Upper lobe of right lung (tissue), 1 donor: ENCODE data around the gene RASSF5. TPM values are rescaled to one million over a fixed set of nuclear protein-coding genes. Genes with fewer than 3 reads are reported as not detected.

Source experiments
- ATAC-seq: fragments of 200-7000 bp; cut with Tn5 transposase; one replicate; pipeline ENCODE4 v1.9.1; 2020; ENCODE audit warnings: mild to moderate bottlenecking, moderate library complexity
- DNase-seq: peaks from one replicate; pipeline ENCODE4 v3.0.0-alpha.2; 2020
- H3K27ac ChIP-seq: fragments of 200-600 bp; one replicate; pipeline ENCODE4 v1.8.0; 2022
- H3K27me3 ChIP-seq: fragments of 200-600 bp; one replicate; pipeline ENCODE4 v1.8.0; 2022; ENCODE audit warnings: mild to moderate bottlenecking
- H3K36me3 ChIP-seq: fragments of 200-600 bp; one replicate; pipeline ENCODE4 v1.8.0; 2022
- H3K4me1 ChIP-seq: fragments of 200-600 bp; one replicate; pipeline ENCODE4 v1.8.0; 2022
- H3K4me3 ChIP-seq: fragments of 200-600 bp; one replicate; pipeline ENCODE4 v1.8.0; 2022; ENCODE audit warnings: mild to moderate bottlenecking
- H3K9me3 ChIP-seq: fragments of 200-600 bp; one replicate; pipeline ENCODE4 v1.8.0; 2022
- intact Hi-C: fragments of 100-400 bp; cut with DNase I; formaldehyde crosslinking; loops from one replicate; pipeline ENCODE4 v1.11.0; 2022
- total RNA-seq: library from RNA; stranded (reverse); fragmentation: NEBNext Ultra II Directional; extraction: Animal tissue kit (Norgen Biotek cat#: 25700); gene quantifications from one replicate; pipeline ENCODE4 v1.2.1, GENCODE V29; 2021
- TF ChIP-seq, protein P1 (sequence below): fragments of 200-600 bp; IDR thresholded peaks from one replicate; pipeline ENCODE4 v1.8.0; 2022; ENCODE audit warnings: antibody characterized with exemption
- donor health status: DM: no; HTN: yes; CAD: no; lungs with severe emphysema.

The RASSF5 gene
- total RNA-seq, 1 donor from 2014 or later = 37.6 TPM

DNA sequence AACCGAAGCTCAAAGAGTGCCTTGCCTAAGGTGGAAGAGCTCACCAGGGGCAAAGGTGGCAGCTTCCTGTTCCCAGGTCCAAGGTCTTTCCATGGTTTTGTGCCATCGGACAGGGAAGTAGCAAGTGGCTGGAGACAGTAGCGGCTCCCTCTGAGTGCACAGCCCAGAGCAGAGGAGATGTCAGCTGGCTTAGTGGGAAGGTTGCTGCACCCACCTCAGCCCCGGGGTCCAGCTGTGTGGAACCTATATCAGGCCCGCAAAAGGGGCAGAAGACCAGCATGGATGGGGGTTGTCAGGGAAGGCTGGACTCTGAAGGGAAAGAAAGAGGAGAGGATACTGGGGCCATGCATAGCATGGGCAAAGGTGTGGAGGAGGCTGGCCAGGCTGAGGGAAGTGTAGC, 30.2 kb upstream of the RASSF5 start:
- Histone ChIP-seq H3K36me3 (peaks cover 26% of the 10 kb centered on the region), H3K4me1 (peaks cover 9% of the 10 kb centered on the region), H3K27ac (no peak overlapping the region), H3K27me3 (no peaks in the 10 kb centered on the region), H3K4me3 (no peak overlapping the region), H3K9me3 (no peaks in the 10 kb centered on the region)
- intact Hi-C loops = no loop called here
- TF ChIP-seq, protein P1, sequence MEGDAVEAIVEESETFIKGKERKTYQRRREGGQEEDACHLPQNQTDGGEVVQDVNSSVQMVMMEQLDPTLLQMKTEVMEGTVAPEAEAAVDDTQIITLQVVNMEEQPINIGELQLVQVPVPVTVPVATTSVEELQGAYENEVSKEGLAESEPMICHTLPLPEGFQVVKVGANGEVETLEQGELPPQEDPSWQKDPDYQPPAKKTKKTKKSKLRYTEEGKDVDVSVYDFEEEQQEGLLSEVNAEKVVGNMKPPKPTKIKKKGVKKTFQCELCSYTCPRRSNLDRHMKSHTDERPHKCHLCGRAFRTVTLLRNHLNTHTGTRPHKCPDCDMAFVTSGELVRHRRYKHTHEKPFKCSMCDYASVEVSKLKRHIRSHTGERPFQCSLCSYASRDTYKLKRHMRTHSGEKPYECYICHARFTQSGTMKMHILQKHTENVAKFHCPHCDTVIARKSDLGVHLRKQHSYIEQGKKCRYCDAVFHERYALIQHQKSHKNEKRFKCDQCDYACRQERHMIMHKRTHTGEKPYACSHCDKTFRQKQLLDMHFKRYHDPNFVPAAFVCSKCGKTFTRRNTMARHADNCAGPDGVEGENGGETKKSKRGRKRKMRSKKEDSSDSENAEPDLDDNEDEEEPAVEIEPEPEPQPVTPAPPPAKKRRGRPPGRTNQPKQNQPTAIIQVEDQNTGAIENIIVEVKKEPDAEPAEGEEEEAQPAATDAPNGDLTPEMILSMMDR = no peak
- no peak for ATAC-seq
- DNase-seq = no peak

DNA sequence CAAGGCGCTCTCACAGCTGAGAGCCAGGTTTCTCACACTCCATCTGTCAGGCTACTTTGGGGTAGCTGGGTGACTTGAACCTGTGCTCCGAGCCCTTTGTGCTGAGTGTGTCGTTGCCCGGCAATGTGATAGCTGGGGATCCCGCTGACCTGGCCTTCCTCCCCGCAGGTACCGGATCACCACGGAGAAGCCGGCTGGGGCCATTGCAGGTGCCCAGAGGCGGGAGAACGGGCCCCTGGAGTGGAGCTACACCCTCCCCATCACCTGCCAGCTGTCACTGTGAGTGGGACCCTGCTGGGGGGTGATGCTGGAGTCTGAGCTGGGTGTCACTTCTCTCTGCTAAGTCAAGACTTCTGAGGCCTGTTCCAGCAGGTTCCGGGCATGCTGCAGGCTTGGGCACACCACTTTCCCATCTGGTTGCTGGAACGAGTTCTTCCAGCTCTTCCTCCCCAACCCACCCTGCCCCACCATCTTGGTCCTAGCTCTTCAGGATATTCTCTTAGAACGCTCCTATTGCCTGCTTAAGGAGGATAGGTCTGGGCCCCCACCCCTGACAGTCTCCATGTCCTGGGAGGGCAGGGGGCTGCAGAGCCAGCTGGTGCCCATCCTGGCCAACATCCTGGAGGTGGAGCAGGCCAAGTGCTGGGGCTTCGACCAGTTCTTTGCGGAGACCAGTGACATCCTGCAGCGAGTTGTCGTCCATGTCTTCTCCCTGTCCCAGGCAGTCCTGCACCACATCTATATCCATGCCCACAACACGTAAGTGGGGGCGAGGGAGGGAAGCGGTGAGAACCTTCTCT, 29.6 kb upstream of the RASSF5 start:
- intact Hi-C loops = no loop called here
- H3K27me3 ChIP-seq = no peaks in the 10 kb centered on the region
- peaks cover 26% of the 10 kb centered on the region for H3K36me3 ChIP-seq
- no peaks in the 10 kb centered on the region for H3K9me3 ChIP-seq
- no peak overlapping the region for H3K27ac ChIP-seq
- ATAC-seq = no peak
- TF ChIP-seq, protein P1 = no peak
- no peak overlapping the region for H3K4me3 ChIP-seq
- DNase-seq = no peak
- peaks cover 5% of the 10 kb centered on the region for H3K4me1 ChIP-seq

DNA sequence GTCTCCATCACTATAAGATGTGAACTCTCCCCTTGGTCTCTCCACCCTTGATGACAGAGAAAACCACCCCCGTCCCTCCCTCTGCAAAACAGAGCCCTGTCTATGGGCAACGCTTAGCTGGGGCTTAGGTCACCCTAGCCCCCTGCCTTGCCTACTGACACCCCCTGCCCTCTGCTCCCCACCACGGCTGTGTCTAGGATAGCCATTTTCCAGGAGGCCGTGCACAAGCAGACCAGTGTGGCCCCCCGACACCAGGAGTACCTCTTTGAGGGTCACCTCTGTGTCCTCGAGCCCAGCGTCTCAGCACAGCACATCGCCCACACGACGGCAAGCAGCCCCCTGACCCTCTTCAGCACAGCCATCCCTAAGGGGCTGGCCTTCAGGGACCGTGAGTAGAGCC, 28.6 kb upstream of the RASSF5 start:
- intact Hi-C loops = no loop called here
- no peaks in the 10 kb centered on the region for H3K9me3 ChIP-seq
- no peaks in the 10 kb centered on the region for H3K27me3 ChIP-seq
- no peaks in the 10 kb centered on the region for H3K4me1 ChIP-seq
- no peak overlapping the region for H3K27ac ChIP-seq
- H3K4me3 ChIP-seq = no peak overlapping the region
- no peak for ATAC-seq
- TF ChIP-seq, protein P1 = no peak
- no peak for DNase-seq
- peaks cover 26% of the 10 kb centered on the region for H3K36me3 ChIP-seq

DNA sequence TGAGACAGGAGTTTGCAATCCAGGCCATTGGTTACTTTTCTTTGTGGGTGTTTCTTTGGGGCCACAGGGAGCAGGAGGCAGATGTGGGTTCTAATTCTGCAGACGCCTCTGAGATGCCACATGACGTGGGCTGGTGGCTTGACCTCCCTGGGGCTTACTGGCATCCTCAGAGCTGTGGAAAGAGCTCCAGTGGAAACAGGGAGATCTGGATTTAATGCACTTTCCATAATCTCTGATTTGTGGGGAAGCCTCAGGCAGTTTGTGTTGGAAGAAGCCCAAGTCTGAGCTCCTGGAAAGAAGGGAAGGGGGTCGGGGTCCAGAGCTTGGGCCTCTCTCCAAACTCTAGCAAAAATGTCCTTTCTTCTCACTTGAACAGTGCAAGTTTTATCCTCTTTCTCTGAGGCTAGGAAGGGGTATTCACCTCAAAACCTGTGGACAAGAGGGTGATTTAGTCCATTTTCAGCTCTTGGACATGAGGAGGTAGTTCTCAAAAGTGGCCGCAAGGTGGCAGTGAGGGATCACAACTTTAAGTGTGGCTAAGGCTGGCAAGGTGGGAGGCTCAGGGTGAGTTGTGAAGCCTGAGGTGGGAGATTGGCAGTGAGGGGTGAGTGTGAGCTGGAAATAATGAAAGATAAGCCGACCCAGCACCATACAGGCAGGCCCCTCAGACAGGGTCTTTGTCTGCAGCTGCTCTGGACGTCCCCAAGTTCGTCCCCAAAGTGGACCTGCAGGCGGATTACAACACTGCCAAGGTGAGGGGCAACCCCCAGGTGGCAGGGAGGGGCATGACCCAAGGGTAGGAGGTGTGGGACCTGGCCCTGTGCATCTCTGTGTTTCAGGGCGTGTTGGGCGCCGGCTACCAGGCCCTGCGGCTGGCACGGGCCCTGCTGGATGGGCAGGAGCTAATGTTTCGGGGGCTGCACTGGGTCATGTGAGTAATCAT, 27.9 kb upstream of the RASSF5 start:
- no peaks in the 10 kb centered on the region for H3K9me3 ChIP-seq
- no peak overlapping the region for H3K27ac ChIP-seq
- DNase-seq = no peak
- no peak overlapping the region for H3K4me3 ChIP-seq
- H3K36me3 ChIP-seq = peaks cover 26% of the 10 kb centered on the region
- no peaks in the 10 kb centered on the region for H3K4me1 ChIP-seq
- TF ChIP-seq, protein P1 = peak; percentile 80
- ATAC-seq = peak; percentile 75
- intact Hi-C loops = no loop called here
- H3K27me3 ChIP-seq = no peaks in the 10 kb centered on the region

DNA sequence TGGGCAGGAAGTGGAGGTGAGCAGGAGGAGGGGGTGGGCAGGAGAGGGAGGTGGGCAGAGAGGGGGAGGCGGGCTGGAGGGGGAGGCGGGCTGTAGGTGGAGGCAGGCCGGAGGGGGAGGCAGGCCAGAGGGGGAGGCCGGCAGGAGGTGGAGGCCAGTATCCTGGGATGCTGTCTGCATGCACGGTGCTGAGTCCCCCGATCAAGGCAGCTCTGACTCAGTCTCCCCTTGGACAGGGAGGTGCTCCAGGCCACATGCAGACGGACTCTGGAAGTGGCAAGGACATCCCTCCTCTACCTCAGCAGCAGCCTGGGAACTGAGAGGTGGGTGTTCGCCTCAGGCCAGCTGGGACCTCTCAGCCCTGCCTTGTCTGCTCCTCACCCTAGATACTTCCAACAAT, 27.1 kb upstream of the RASSF5 start:
- H3K4me3 ChIP-seq = no peak overlapping the region
- H3K27me3 ChIP-seq = no peaks in the 10 kb centered on the region
- H3K36me3 ChIP-seq = peaks cover 26% of the 10 kb centered on the region
- intact Hi-C loops = no loop called here
- H3K4me1 ChIP-seq = no peaks in the 10 kb centered on the region
- TF ChIP-seq, protein P1 = no peak
- H3K9me3 ChIP-seq = no peaks in the 10 kb centered on the region
- DNase-seq (no peak), ATAC-seq (no peak)
- H3K27ac ChIP-seq = no peak overlapping the region
